Endothelial cell of umbilical vein (primary cell): ENCODE measurements around the gene LHX2. TPM values are rescaled to one million over a fixed set of nuclear protein-coding genes. Genes with fewer than 3 reads are reported as not detected.

Source experiments
- BruUV-seq: library from RNA; stranded (reverse); fragments of 400-500 nt; replicated peaks from 2 replicates; lab custom pipeline; 2021; lab: Mats Ljungman, UMichigan
- CTCF ChIA-PET: fragments of 300-600, 350-600 bp; sonication (Branson Sonifier 250); formaldehyde crosslinking; loops from one replicate; lab custom pipeline; 2021; ENCODE audit warnings: antibody characterized with exemption, inconsistent platforms; lab: Charles Lee
- POLR2A ChIA-PET: fragments of 300-600, 350-600 bp; sonication (Branson Sonifier 250); formaldehyde crosslinking; loops from one replicate; lab custom pipeline; 2021; ENCODE audit warnings: antibody characterized with exemption, inconsistent platforms; lab: Charles Lee
- DNase-seq: peaks from one replicate; pipeline ENCODE4 v3.0.0-alpha.2; 2011; ENCODE audit warnings: low read depth, low spot score
- FAIRE-seq: peaks from 2 replicates; lab custom pipeline; 2011; peaks lifted over from hg19 to GRCh38; lab: Jason Lieb, UNC
- H2AFZ ChIP-seq: 2 replicates; pipeline ENCODE4 v1.6.0; 2012; ENCODE audit warnings: low read depth, low read length, control low read depth, inconsistent platforms
- H3K27ac ChIP-seq: 2 replicates; pipeline ENCODE4 v1.5.1; 2011; ENCODE audit warnings: low read depth, mild to moderate bottlenecking, control low read depth, low read length, moderate library complexity; ENCODE audit not compliant: insufficient read depth
- H3K27me3 ChIP-seq, 2 experiments: 2 replicates each; pipeline versions ENCODE4 v1.6.0 to v1.6.1; 2011; ENCODE audit warnings: low read length in 2 of 2, mixed read lengths in 1 of 2; ENCODE audit not compliant: control insufficient read depth in 2 of 2, insufficient read depth in 2 of 2
- H3K36me3 ChIP-seq, 2 experiments: 2 replicates in 1 of 2; 3 replicates in 1 of 2; pipeline ENCODE4 v1.5.1; 2011; ENCODE audit warnings: low read length in 2 of 2, mild to moderate bottlenecking in 1 of 2, moderate library complexity in 1 of 2; ENCODE audit not compliant: control insufficient read depth in 2 of 2, insufficient read depth in 2 of 2; ENCODE audit errors: extremely low read depth in 1 of 2
- H3K4me1 ChIP-seq: 3 replicates; pipeline ENCODE4 v1.5.1; 2011; ENCODE audit warnings: mild to moderate bottlenecking, low read length; ENCODE audit not compliant: control insufficient read depth, insufficient read depth; ENCODE audit errors: extremely low read depth
- H3K4me2 ChIP-seq: 2 replicates; pipeline ENCODE4 v1.6.1; 2011; ENCODE audit warnings: low read length, control low read depth, mixed read lengths; ENCODE audit not compliant: insufficient read depth
- H3K4me3 ChIP-seq, 3 experiments: fragments of 200-600 bp in 1 of 3; sonication (generic), shearing (Covaris generic) in 1 of 3; replicated peaks in 1 of 3; 2 replicates each; pipeline ENCODE4 v1.5.1; 2011 to 2016; ENCODE audit warnings: control low read depth in 3 of 3, low read length in 3 of 3, mild to moderate bottlenecking in 2 of 3, inconsistent platforms in 1 of 3, low read depth in 1 of 3, moderate library complexity in 1 of 3; ENCODE audit not compliant: insufficient read depth in 1 of 3
- H3K79me2 ChIP-seq: 2 replicates; pipeline ENCODE4 v1.6.0; 2012; ENCODE audit warnings: low read length, inconsistent platforms; ENCODE audit not compliant: control insufficient read depth, insufficient read depth
- H3K9ac ChIP-seq: replicated peaks from 2 replicates; pipeline ENCODE3; 2011; ENCODE audit warnings: low read length, control low read depth; ENCODE audit not compliant: insufficient read depth; ENCODE audit errors: extremely low read depth
- H3K9me1 ChIP-seq: replicated peaks from 3 replicates; pipeline ENCODE4 v1.6.0; 2011; ENCODE audit warnings: mild to moderate bottlenecking, low read length; ENCODE audit not compliant: control insufficient read depth, insufficient read depth; ENCODE audit errors: extremely low read depth
- H3K9me3 ChIP-seq: replicated peaks from 2 replicates; pipeline ENCODE4 v1.5.1; 2012; ENCODE audit warnings: low read length, inconsistent platforms; ENCODE audit not compliant: control insufficient read depth, insufficient read depth
- H4K20me1 ChIP-seq: replicated peaks from 2 replicates; pipeline ENCODE3; 2011; ENCODE audit warnings: mild to moderate bottlenecking, low read length; ENCODE audit not compliant: control insufficient read depth, insufficient read depth; ENCODE audit errors: extremely low read depth
- CTCF ChIP-seq, 2 donors: IDR thresholded peaks; 1 replicate in 1 of 2; 2 replicates in 1 of 2; pipeline ENCODE4 v1.5.1; 2011; ENCODE audit warnings: low read length in 2 of 2, mild to moderate bottlenecking in 2 of 2, moderate library complexity in 2 of 2, control low read depth in 1 of 2, inconsistent platforms in 1 of 2, low read depth in 1 of 2; ENCODE audit not compliant: insufficient read depth in 1 of 2; ENCODE audit errors: extremely low read depth in 1 of 2
- EZH2 ChIP-seq: IDR thresholded peaks from 2 replicates; pipeline ENCODE4 v1.6.1; 2012; ENCODE audit warnings: borderline replicate concordance, low read depth, mild to moderate bottlenecking, moderate library complexity, low read length, inconsistent platforms; ENCODE audit not compliant: severe bottlenecking
- FOS ChIP-seq: IDR thresholded peaks from 2 replicates; pipeline ENCODE4 v1.6.1; 2011; ENCODE audit warnings: mild to moderate bottlenecking, low read length, moderate library complexity, borderline replicate concordance; ENCODE audit not compliant: insufficient read depth
- GATA2 ChIP-seq: IDR thresholded peaks from 2 replicates; pipeline ENCODE4 v1.7.0; 2011; ENCODE audit warnings: low read depth, mild to moderate bottlenecking, moderate library complexity, mixed read lengths, low read length; ENCODE audit not compliant: insufficient read length, insufficient read depth
- JUN ChIP-seq: IDR thresholded peaks from 2 replicates; pipeline ENCODE4 v1.6.1; 2011; ENCODE audit warnings: borderline replicate concordance, low read depth; ENCODE audit not compliant: insufficient read length, insufficient read depth
- MAX ChIP-seq: IDR thresholded peaks from 2 replicates; pipeline ENCODE4 v1.6.1; 2011; ENCODE audit not compliant: insufficient read depth, insufficient read length
- MYC ChIP-seq: IDR thresholded peaks from one replicate; pipeline ENCODE4 v1.6.1; 2011; ENCODE audit warnings: mild to moderate bottlenecking, low read depth, low read length
- POLR2A ChIP-seq: IDR thresholded peaks from 2 replicates; pipeline ENCODE4 v1.6.1; 2012; ENCODE audit warnings: low read depth, mild to moderate bottlenecking, control low read depth, low read length
- POLR2AphosphoS5 ChIP-seq: IDR thresholded peaks from 2 replicates; pipeline ENCODE4 v1.6.1; 2012; ENCODE audit warnings: low read depth, mild to moderate bottlenecking, control low read depth, low read length, moderate library complexity; ENCODE audit not compliant: insufficient read depth
- dilution Hi-C: fragments of 300-500 bp; cut with MboI; formaldehyde crosslinking; loops from one replicate; pipeline ENCODE4 v1.15.0; 2019; ENCODE audit warnings: low sequenced_read_pairs; ENCODE audit not compliant: extremely low pct_ligation_motif_present
- intact Hi-C: fragments of 100-400 bp; cut with micrococcal nuclease; formaldehyde crosslinking; loops from one replicate; pipeline ENCODE4 v1.10.0; 2022
- polyA plus RNA-seq, 4 experiments: library from polyadenylated mRNA; depleted of rRNA in 3 of 4; stranded (reverse) in 3 of 4; unstranded in 1 of 4; fragments of >200 nt; gene quantifications; 2 replicates each; pipeline versions ENCODE4 v1.2.1 to v1.2.3, GENCODE V29; 2011 to 2012; ENCODE audit warnings: missing spikeins in 1 of 4
- total RNA-seq: library from RNA; stranded (reverse); gene quantifications from 2 replicates; pipeline ENCODE4 v1.2.3, GENCODE V29; 2021

The LHX2 gene
- total and polyA plus RNA-seq, 2 donors (not counting 3 experiments of a cell fraction or from before 2014, with no cell fraction given) = not detected

- Histone ChIP-seq H3K27me3 (peaks cover 0 to 21% of the 10 kb centered on the region in 2 experiments), H3K9me1 (no peaks in the 10 kb centered on the region), H2AFZ (no peak overlapping the region), H3K4me2 (no peak overlapping the region), H3K4me3 (no peak overlapping the region), H4K20me1 (no peaks in the 10 kb centered on the region), H3K79me2 (no peaks in the 10 kb centered on the region), H3K27ac (no peak overlapping the region), H3K36me3 (no peaks in the 10 kb centered on the region), H3K9me3 (no peaks in the 10 kb centered on the region), H3K4me1 (peaks cover 10% of the 10 kb centered on the region), H3K9ac (no peak overlapping the region)
- CTCF ChIA-PET = interaction anchor here (1.9 to 5.8 kb wide), 4 partner anchors 13 to 497 kb away, joined by 6 to 154 read pairs (median 13); no protein-coding TSS in a partner anchor
- POLR2A ChIA-PET = no interaction called here
- no peak for DNase-seq
- intact Hi-C loops (no loop called here), dilution Hi-C loops (no loop called here)
- FAIRE-seq = no peak
- BruUV-seq = no TSS peak
- TF ChIP-seq MAX (no peak), FOS (no peak), POLR2A (no peak), JUN (no peak), POLR2AphosphoS5 (no peak), GATA2 (no peak)
These were observed 30.7 kb downstream of the LHX2 start for GRCh38 chr9:124042201-124042721.

GRCh38 chr9:124044448-124044847 is 32.9 kb downstream of the LHX2 start:
- Histone ChIP-seq H3K9me3 (no peaks in the 10 kb centered on the region), H3K27me3 (peaks cover 0 to 13% of the 10 kb centered on the region in 2 experiments), H3K4me1 (peaks cover 12% of the 10 kb centered on the region), H3K4me3 (no peak overlapping the region), H2AFZ (no peak overlapping the region), H3K36me3 (no peaks in the 10 kb centered on the region), H3K4me2 (no peak overlapping the region), H3K27ac (no peak overlapping the region), H3K79me2 (no peaks in the 10 kb centered on the region), H4K20me1 (no peaks in the 10 kb centered on the region), H3K9me1 (no peaks in the 10 kb centered on the region), H3K9ac (no peak overlapping the region)
- DNase-seq (no peak), FAIRE-seq (no peak)
- intact Hi-C loops (no loop called here), dilution Hi-C loops (no loop called here)
- no TSS peak for BruUV-seq
- TF ChIP-seq POLR2AphosphoS5 = no peak
- no peak for TF ChIP-seq MYC
- no peak for TF ChIP-seq CTCF (IDR thresholded peaks at IDR 0.05; ENCODE audit: extremely low read depth in 1 of 2, insufficient read depth in 1 of 2, low read depth in 1 of 2, low read length in 2 of 2)
- no peak for TF ChIP-seq GATA2
- no peak for TF ChIP-seq MAX
- TF ChIP-seq FOS = no peak
- TF ChIP-seq JUN = no peak
- no peak for TF ChIP-seq EZH2
- no peak for TF ChIP-seq POLR2A
- ChIA-PET POLR2A (no interaction called here), CTCF (no interaction called here)
